ENCODE results near the gene GSPT2.

Gene GSPT2

GRCh38 chrX:51743179-51743957 is at the start of gene GSPT2 (continued):
- TF ChIP-seq, protein P1, sequence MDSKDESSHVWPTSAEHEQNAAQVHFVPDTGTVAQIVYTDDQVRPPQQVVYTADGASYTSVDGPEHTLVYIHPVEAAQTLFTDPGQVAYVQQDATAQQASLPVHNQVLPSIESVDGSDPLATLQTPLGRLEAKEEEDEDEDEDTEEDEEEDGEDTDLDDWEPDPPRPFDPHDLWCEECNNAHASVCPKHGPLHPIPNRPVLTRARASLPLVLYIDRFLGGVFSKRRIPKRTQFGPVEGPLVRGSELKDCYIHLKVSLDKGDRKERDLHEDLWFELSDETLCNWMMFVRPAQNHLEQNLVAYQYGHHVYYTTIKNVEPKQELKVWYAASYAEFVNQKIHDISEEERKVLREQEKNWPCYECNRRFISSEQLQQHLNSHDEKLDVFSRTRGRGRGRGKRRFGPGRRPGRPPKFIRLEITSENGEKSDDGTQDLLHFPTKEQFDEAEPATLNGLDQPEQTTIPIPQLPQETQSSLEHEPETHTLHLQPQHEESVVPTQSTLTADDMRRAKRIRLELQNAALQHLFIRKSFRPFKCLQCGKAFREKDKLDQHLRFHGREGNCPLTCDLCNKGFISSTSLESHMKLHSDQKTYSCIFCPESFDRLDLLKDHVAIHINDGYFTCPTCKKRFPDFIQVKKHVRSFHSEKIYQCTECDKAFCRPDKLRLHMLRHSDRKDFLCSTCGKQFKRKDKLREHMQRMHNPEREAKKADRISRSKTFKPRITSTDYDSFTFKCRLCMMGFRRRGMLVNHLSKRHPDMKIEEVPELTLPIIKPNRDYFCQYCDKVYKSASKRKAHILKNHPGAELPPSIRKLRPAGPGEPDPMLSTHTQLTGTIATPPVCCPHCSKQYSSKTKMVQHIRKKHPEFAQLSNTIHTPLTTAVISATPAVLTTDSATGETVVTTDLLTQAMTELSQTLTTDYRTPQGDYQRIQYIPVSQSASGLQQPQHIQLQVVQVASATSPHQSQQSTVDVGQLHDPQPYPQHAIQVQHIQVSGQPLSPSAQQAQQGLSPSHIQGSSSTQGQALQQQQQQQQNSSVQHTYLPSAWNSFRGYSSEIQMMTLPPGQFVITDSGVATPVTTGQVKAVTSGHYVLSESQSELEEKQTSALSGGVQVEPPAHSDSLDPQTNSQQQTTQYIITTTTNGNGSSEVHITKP (tag by site-specific recombination; IDR thresholded peaks at IDR 0.05): peak; percentile 39; the same call in 1 of the 2 replicates
- no peak for TF ChIP-seq ZNF623 (tag by site-specific recombination; IDR thresholded peaks at IDR 0.05)
- TF ChIP-seq, protein P2, sequence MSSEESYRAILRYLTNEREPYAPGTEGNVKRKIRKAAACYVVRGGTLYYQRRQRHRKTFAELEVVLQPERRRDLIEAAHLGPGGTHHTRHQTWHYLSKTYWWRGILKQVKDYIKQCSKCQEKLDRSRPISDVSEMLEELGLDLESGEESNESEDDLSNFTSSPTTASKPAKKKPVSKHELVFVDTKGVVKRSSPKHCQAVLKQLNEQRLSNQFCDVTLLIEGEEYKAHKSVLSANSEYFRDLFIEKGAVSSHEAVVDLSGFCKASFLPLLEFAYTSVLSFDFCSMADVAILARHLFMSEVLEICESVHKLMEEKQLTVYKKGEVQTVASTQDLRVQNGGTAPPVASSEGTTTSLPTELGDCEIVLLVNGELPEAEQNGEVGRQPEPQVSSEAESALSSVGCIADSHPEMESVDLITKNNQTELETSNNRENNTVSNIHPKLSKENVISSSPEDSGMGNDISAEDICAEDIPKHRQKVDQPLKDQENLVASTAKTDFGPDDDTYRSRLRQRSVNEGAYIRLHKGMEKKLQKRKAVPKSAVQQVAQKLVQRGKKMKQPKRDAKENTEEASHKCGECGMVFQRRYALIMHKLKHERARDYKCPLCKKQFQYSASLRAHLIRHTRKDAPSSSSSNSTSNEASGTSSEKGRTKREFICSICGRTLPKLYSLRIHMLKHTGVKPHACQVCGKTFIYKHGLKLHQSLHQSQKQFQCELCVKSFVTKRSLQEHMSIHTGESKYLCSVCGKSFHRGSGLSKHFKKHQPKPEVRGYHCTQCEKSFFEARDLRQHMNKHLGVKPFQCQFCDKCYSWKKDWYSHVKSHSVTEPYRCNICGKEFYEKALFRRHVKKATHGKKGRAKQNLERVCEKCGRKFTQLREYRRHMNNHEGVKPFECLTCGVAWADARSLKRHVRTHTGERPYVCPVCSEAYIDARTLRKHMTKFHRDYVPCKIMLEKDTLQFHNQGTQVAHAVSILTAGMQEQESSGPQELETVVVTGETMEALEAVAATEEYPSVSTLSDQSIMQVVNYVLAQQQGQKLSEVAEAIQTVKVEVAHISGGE (tag by site-specific recombination; conservative IDR thresholded peaks at IDR 0.05; ENCODE audit: low read depth): peak; percentile 38; the same call in 1 of the 2 replicates

DNA sequence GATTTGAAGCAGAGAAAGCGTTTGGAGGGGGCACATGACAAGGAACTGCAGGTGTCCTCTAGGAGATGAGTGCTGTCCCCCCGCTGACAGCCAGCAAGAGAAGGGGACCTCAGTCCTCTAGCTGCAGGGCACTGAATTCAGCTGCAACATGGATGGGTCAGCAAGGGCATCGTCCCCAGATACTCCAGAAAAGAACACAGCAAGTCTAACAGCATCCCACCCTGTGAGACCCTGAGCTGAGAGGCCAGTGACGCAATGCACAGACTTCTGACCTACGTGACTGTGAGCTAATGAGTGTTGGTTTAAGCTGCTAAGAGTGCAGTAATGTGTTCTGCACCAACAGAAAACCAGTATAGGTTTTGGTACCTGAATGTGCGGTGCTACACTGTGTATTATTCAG is 49.0 kb upstream of the GSPT2 start:
- CTCF ChIA-PET: no interaction called here
- no peaks in the 10 kb centered on the region for H3K9me3 ChIP-seq (ENCODE audit: control insufficient read depth, insufficient read depth, low read depth, low read length)
- POLR2A ChIA-PET: no interaction called here
- H3K4me3 ChIP-seq (ENCODE audit: low read depth, low read length): no peak overlapping the region
- H3K4me1 ChIP-seq (ENCODE audit: control insufficient read depth, insufficient read depth, low read length): no peaks in the 10 kb centered on the region
- TF ChIP-seq, protein P1 (tag by site-specific recombination; IDR thresholded peaks at IDR 0.05): no peak
- no peak for TF ChIP-seq ZNF155 (tag by site-specific recombination; IDR thresholded peaks at IDR 0.05)
- TF ChIP-seq, protein P3, sequence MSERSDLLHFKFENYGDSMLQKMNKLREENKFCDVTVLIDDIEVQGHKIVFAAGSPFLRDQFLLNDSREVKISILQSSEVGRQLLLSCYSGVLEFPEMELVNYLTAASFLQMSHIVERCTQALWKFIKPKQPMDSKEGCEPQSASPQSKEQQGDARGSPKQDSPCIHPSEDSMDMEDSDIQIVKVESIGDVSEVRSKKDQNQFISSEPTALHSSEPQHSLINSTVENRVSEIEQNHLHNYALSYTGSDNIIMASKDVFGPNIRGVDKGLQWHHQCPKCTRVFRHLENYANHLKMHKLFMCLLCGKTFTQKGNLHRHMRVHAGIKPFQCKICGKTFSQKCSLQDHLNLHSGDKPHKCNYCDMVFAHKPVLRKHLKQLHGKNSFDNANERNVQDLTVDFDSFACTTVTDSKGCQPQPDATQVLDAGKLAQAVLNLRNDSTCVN (tag by site-specific recombination; optimal IDR thresholded peaks at IDR 0.05): no peak
- TF ChIP-seq ZNF146 (tag by site-specific recombination; IDR thresholded peaks at IDR 0.05): no peak
- no peak for TF ChIP-seq ZNF621 (tag by site-specific recombination; IDR thresholded peaks at IDR 0.05)
- TF ChIP-seq GLIS2 (tag by site-specific recombination; IDR thresholded peaks at IDR 0.05): no peak
- TF ChIP-seq PATZ1 (tag by site-specific recombination; IDR thresholded peaks at IDR 0.05): no peak
- no peak for TF ChIP-seq INSM2 (tag by site-specific recombination; IDR thresholded peaks at IDR 0.05)
- TF ChIP-seq TRIM28 (IDR thresholded peaks at IDR 0.05; ENCODE audit: borderline replicate concordance, low read length): no peak
- TF ChIP-seq ZNF510 (tag by site-specific recombination; IDR thresholded peaks at IDR 0.05; ENCODE audit: insufficient replicate concordance): no peak
- no peak for TF ChIP-seq ZNF354C (tag by site-specific recombination; IDR thresholded peaks at IDR 0.05; ENCODE audit: borderline replicate concordance, low read depth)
- H3K36me3 ChIP-seq (ENCODE audit: control insufficient read depth in 2 of 2, insufficient read depth in 1 of 2, low read length in 2 of 2): no peaks in the 10 kb centered on the region
- H3K27ac ChIP-seq (ENCODE audit: extremely low read depth, low read depth, low read length): no peak overlapping the region

All from HEK293 (cell line).